GM19023 (cell line): Measurements from ENCODE around the gene VARS1.

ENCODE experiments used
- ATAC-seq: cut with Tn5 transposase; IDR thresholded peaks from one replicate; pipeline ENCODE4 v1.9.1; 2021; ENCODE audit warnings: mild to moderate bottlenecking, moderate library complexity; ENCODE audit not compliant: unreplicated experiment

Gene VARS1

DNA sequence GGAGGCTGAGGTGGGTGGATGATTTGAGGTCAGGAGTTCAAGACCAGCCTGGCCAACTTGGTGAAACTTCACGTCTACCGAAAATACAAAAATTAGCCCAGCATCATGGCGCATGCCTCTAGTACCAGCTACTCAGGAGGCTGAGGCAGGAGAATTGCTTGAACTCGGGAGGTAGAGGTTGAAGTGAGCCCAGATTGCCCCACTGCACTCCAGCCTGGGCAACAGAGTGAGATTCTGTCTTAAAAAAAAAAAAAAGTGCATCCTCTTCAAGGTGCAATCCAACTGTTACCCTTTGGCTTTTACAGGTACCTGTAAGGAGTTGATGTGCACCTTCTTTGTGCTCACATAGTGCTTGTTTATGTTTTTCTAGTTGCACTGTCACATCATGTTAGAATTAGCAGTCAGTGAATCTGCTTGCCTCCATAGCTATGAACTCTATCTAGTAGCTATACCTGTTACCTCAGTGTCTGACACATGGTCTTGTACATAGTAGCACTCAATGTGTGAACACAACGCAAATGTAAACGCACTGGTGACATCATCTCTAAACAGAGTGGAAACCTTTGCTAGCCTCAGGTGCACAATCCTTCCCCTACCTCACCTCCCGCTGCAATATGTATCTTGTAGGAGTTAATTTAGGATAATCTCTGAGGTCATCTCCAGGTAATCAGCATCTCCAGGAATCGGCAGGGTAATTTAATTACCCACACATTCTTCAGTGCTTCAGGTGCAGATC lies 46.1 kb downstream of the VARS1 start:
- ATAC-seq, result no peak
